Lung (tissue), 12 donors: Measurements from ENCODE around the gene OTOP3. TPM values are rescaled to one million over a fixed set of nuclear protein-coding genes. Genes with fewer than 3 reads are reported as not detected.

Experiments used
- ATAC-seq: fragments of 200-7000 bp; cut with Tn5 transposase; one replicate; pipeline ENCODE4 v1.9.1; 2020; ENCODE audit warnings: moderate number of reproducible peaks; ENCODE audit not compliant: insufficient read depth, low FRiP score
- DNase-seq, 3 donors: peaks; one replicate each; pipeline ENCODE4 v3.0.0-alpha.2; 2013 to 2017
- H3K27ac ChIP-seq, 2 donors: one replicate each; pipeline ENCODE4 v1.5.1; 2013; ENCODE audit warnings: mild to moderate bottlenecking in 2 of 2, moderate library complexity in 2 of 2, control low read depth in 1 of 2, inconsistent platforms in 1 of 2, low read depth in 1 of 2, low read length in 1 of 2
- H3K27me3 ChIP-seq, 3 donors: one replicate each; pipeline ENCODE4 v1.5.1; 2013; ENCODE audit warnings: low read length in 2 of 3; ENCODE audit not compliant: control insufficient read depth in 3 of 3, insufficient read depth in 3 of 3
- H3K36me3 ChIP-seq, 4 donors: one replicate each; pipeline ENCODE4 v1.5.1; 2013; ENCODE audit warnings: low read length in 4 of 4, mild to moderate bottlenecking in 1 of 4, moderate library complexity in 1 of 4; ENCODE audit not compliant: control insufficient read depth in 4 of 4, insufficient read depth in 4 of 4
- H3K4me1 ChIP-seq, 5 donors: one replicate each; pipeline ENCODE4 v1.5.1; 2013; ENCODE audit warnings: low read length in 5 of 5, mild to moderate bottlenecking in 2 of 5, moderate library complexity in 1 of 5; ENCODE audit not compliant: control insufficient read depth in 5 of 5, insufficient read depth in 5 of 5
- H3K4me3 ChIP-seq: one replicate; pipeline ENCODE4 v1.5.1; 2013; ENCODE audit warnings: mild to moderate bottlenecking, control low read depth, moderate library complexity
- H3K9ac ChIP-seq, 2 donors: one replicate each; pipeline ENCODE4 v1.5.1; 2013; ENCODE audit warnings: low read length in 2 of 2, control low read depth in 1 of 2; ENCODE audit not compliant: insufficient read depth in 1 of 2
- H3K9me3 ChIP-seq, 4 donors: one replicate each; pipeline ENCODE4 v1.5.1; 2013; ENCODE audit warnings: low read length in 3 of 4, mild to moderate bottlenecking in 1 of 4, moderate library complexity in 1 of 4; ENCODE audit not compliant: control insufficient read depth in 4 of 4, insufficient read depth in 3 of 4
- WGBS, 2 donors: extraction: QIAGEN DNeasy Blood & Tissue Kit; methylation state at CpG; one replicate each; pipeline ENCODE4 v1.1.7; 2013; 5-methylcytosine and 5-hydroxymethylcytosine counted together
- polyA plus RNA-seq, 2 donors: library from polyadenylated mRNA; stranded (reverse); fragments of 200-250 nt; gene quantifications; one replicate each; pipeline ENCODE4 v1.2.1, GENCODE V29; 2013
- total RNA-seq, 2 donors: library from RNA; depleted of rRNA in 1 of 2; stranded (reverse); fragments of >200 nt in 1 of 2; gene quantifications; one replicate each; pipeline ENCODE4 v1.2.1, GENCODE V29; 2014 to 2021
- TF ChIP-seq, protein P1 (sequence below): IDR thresholded peaks from 2 replicates; pipeline ENCODE4 v1.5.1; 2012; ENCODE audit warnings: mild to moderate bottlenecking; ENCODE audit errors: control extremely low read depth, extremely low read depth
- donor health status: control.
- donor health status: control.
- donor health status: Bipolar disorder and iron deficiency.
- donor health status: healthy.
- donor health status: DM: yes; HTN: yes; CAD: no.

The OTOP3 gene
- total and polyA plus RNA-seq, 4 donors = not detected

DNA sequence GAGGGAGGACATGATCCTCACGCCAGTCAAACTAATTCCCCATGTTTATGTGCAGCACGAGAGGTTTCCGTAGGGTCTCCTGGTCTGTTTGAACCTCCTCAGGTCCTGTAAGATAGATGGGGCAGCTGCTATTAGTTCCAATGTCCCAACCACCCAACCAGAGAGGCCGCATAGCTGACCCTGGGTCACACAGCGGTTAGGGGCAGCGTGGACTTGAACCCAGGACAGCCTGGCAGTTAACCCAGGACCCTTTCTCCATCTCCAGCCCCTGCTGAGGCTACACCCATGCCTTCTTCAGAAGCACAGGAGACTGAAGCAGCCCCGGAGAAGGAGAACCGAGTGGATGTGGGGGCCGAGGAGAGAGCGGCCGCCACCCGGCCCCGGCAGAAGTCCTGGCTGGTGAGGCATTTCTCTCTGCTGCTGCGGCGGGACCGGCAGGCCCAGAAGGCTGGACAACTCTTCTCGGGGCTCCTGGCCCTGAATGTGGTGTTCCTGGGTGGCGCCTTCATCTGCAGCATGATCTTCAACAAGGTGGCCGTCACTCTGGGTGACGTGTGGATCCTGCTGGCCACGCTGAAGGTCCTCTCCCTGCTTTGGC is 5.5 kb downstream of the OTOP3 start:
- peaks cover 0 to 2% (median 0%) of the 10 kb centered on the region in 4 donors for H3K9me3 ChIP-seq
- H3K27me3 ChIP-seq = peaks cover 0 to 48% (median 18%) of the 10 kb centered on the region in 3 donors
- no peak overlapping the region for H3K27ac ChIP-seq
- TF ChIP-seq, protein P1, sequence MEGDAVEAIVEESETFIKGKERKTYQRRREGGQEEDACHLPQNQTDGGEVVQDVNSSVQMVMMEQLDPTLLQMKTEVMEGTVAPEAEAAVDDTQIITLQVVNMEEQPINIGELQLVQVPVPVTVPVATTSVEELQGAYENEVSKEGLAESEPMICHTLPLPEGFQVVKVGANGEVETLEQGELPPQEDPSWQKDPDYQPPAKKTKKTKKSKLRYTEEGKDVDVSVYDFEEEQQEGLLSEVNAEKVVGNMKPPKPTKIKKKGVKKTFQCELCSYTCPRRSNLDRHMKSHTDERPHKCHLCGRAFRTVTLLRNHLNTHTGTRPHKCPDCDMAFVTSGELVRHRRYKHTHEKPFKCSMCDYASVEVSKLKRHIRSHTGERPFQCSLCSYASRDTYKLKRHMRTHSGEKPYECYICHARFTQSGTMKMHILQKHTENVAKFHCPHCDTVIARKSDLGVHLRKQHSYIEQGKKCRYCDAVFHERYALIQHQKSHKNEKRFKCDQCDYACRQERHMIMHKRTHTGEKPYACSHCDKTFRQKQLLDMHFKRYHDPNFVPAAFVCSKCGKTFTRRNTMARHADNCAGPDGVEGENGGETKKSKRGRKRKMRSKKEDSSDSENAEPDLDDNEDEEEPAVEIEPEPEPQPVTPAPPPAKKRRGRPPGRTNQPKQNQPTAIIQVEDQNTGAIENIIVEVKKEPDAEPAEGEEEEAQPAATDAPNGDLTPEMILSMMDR = no peak
- no peaks in the 10 kb centered on the region for H3K36me3 ChIP-seq
- no peak overlapping the region for H3K4me3 ChIP-seq
- no peak for ATAC-seq
- no peak overlapping the region for H3K9ac ChIP-seq
- 78 to 85% methylated on average over 20 to 21 of the region's 21 CpGs for WGBS, 2 donors
- no peak for DNase-seq
- no peaks in the 10 kb centered on the region for H3K4me1 ChIP-seq

DNA sequence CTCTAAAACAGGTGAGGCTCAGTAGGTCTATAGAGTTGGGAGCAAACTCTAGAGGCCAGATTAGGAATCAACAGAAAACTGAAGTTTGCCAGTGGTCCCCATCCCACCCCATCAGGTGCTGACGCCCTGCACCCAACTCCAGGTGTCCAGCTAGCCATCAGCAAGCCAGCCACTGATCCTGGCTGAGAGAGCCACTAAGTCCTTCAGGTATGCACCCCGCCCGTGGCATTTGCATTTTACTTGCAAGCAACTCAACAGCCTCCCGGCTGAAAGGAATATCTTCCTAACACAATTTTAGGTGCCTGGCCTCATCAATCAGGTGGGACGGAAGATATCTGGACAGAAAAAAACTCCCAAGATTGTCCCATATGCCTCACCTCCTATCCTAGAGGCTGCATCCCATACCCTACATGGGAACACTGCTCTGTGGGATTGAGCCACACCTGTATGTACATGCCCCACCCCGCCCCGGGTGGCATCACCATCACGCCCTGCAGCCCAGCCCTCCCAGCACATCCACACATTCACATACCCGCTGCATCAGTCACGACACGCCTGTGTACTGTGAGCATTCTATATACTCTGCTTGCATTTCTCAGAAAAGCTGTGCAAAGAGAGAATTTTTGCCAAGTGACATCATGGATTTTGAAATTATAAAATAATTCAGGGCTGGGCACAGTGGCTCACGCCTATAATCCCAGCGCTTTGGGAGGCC is 8.3 kb downstream of the OTOP3 start:
- Histone ChIP-seq H3K36me3 (no peaks in the 10 kb centered on the region), H3K4me3 (no peak overlapping the region), H3K4me1 (no peaks in the 10 kb centered on the region), H3K27ac (no peak overlapping the region), H3K9ac (no peak overlapping the region), H3K27me3 (peaks cover 0 to 21% (median 2%) of the 10 kb centered on the region in 3 donors), H3K9me3 (no peaks in the 10 kb centered on the region)
- 66 to 69% methylated on average over 13 of the region's 13 CpGs for WGBS, 2 donors
- no peak for ATAC-seq
- TF ChIP-seq, protein P1 = no peak
- no peak for DNase-seq

DNA sequence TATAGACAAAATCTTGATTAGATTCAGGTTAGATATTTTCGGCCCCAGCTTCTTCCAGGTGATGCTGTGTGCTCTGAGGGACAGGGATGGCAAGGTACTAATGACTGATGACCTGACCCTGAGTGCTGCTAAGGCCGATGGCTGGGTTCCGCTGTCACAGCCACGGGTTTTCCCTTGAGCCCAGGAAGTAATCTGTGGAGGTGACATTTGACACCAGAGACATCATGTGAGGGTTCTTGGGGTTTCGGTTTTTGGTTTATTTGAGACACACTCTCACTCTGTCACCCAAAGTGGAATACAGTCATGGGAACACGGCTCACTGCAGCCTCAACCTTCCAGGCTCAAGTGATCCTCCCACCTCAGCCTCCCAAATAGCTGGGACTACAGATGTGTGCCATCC is 9.8 kb downstream of the OTOP3 start:
- H3K36me3 ChIP-seq = no peaks in the 10 kb centered on the region
- no peaks in the 10 kb centered on the region for H3K9me3 ChIP-seq
- ATAC-seq (no peak), DNase-seq (no peak)
- peaks cover 0 to 13% (median 2%) of the 10 kb centered on the region in 3 donors for H3K27me3 ChIP-seq
- no peaks in the 10 kb centered on the region for H3K4me1 ChIP-seq
- TF ChIP-seq, protein P1 = no peak
- WGBS, 2 donors = 43 to 55% methylated on average over 6 of the region's 6 CpGs
- no peak overlapping the region for H3K4me3 ChIP-seq
- H3K9ac ChIP-seq = no peak overlapping the region
- no peak overlapping the region for H3K27ac ChIP-seq
